Gastroesophageal sphincter (tissue), 3 donors: ENCODE results near the gene PHF5A.

Source experiments
- POLR2A ChIP-seq, 2 donors: fragments of 450-650 bp; IDR thresholded peaks; one replicate each; pipeline ENCODE4 v1.6.1; 2017; ENCODE audit warnings: antibody characterized with exemption in 2 of 2, mild to moderate bottlenecking in 2 of 2, moderate library complexity in 1 of 2
- POLR2AphosphoS5 ChIP-seq: sonication (generic); formaldehyde crosslinking; IDR thresholded peaks from one replicate; pipeline ENCODE4 v1.6.1; 2017; ENCODE audit warnings: antibody characterized with exemption
- TF ChIP-seq, protein P1 (sequence below), 4 experiments: fragments of 200-600 bp in 2 of 4; fragments of 450-650 bp in 2 of 4; sonication (generic) in 1 of 4; IDR thresholded peaks; one replicate each; pipeline ENCODE4 v1.5.1; 2017 to 2019; ENCODE audit warnings: antibody characterized with exemption in 4 of 4, mild to moderate bottlenecking in 2 of 4, moderate library complexity in 2 of 4

DNA sequence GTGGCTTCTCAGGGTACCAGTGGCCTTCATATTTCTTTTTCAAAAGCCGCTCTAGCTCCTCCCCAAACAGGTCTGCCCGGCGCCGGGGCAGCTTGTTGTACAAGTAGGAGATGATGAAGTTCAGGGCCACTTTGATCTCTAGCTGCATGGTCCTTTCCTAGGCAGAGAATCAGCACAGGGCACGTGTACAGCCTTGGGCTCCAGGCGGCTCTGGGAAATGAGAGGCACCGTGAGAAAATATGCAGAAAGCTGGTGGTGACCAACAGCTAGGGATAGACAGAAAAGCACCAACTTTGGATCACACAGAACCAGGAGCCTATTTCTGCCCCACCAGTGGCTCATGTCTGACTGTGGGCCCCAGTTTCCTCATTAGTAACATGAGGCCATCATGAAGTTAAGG, 31.3 kb downstream of the PHF5A start:
- TF ChIP-seq POLR2AphosphoS5 (no peak), POLR2A (IDR thresholded peaks at IDR 0.05) (no peak)
- TF ChIP-seq, protein P1, sequence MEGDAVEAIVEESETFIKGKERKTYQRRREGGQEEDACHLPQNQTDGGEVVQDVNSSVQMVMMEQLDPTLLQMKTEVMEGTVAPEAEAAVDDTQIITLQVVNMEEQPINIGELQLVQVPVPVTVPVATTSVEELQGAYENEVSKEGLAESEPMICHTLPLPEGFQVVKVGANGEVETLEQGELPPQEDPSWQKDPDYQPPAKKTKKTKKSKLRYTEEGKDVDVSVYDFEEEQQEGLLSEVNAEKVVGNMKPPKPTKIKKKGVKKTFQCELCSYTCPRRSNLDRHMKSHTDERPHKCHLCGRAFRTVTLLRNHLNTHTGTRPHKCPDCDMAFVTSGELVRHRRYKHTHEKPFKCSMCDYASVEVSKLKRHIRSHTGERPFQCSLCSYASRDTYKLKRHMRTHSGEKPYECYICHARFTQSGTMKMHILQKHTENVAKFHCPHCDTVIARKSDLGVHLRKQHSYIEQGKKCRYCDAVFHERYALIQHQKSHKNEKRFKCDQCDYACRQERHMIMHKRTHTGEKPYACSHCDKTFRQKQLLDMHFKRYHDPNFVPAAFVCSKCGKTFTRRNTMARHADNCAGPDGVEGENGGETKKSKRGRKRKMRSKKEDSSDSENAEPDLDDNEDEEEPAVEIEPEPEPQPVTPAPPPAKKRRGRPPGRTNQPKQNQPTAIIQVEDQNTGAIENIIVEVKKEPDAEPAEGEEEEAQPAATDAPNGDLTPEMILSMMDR (IDR thresholded peaks at IDR 0.05), result no peak
